H1 (cell line): ENCODE results near the gene PANX2. TPM values are rescaled to one million over a fixed set of nuclear protein-coding genes. Genes with fewer than 3 reads are reported as not detected.
A peak's percentile ranks its signal among the peaks of the same experiment; 100 is the strongest.

ENCODE experiments used
- CTCF ChIA-PET: fragments of 300-600 bp; sonication (Branson Sonifier 250); formaldehyde crosslinking; loops from one replicate; lab custom pipeline; 2021; ENCODE audit not compliant: partially characterized antibody; lab: Charles Lee
- POLR2A ChIA-PET: fragments of 300-600 bp; sonication (Branson Sonifier 250); formaldehyde crosslinking; loops from one replicate; lab custom pipeline; 2021; ENCODE audit warnings: inconsistent platforms; ENCODE audit not compliant: partially characterized antibody; lab: Charles Lee
- DNase-seq, 2 experiments: peaks; one replicate each; pipeline versions ENCODE4 v3.0.0 to v3.0.0-alpha.2; 2010 to 2022; ENCODE audit warnings: low spot score in 2 of 2, low read depth in 1 of 2, mixed read lengths in 1 of 2
- FAIRE-seq: peaks from 2 replicates; lab custom pipeline; 2011; peaks lifted over from hg19 to GRCh38; lab: Jason Lieb, UNC
- H2AFZ ChIP-seq: 2 replicates; pipeline ENCODE4 v1.8.1; 2012; ENCODE audit warnings: low read length, inconsistent platforms
- H2AK5ac ChIP-seq: 2 replicates; pipeline ENCODE4 v1.6.1; 2013; ENCODE audit warnings: low read depth, low read length
- H2BK120ac ChIP-seq: replicated peaks from 2 replicates; pipeline ENCODE3; 2013; ENCODE audit warnings: low read depth, low read length, inconsistent platforms
- H2BK12ac ChIP-seq: 2 replicates; pipeline ENCODE4 v1.6.1; 2013; ENCODE audit warnings: low read depth, low read length
- H2BK15ac ChIP-seq: 2 replicates; pipeline ENCODE4 v1.6.1; 2013; ENCODE audit warnings: low read length
- H2BK20ac ChIP-seq: 2 replicates; pipeline ENCODE4 v1.6.1; 2013; ENCODE audit warnings: low read length
- H2BK5ac ChIP-seq: 2 replicates; pipeline ENCODE4 v1.6.1; 2013; ENCODE audit warnings: low read depth, low read length
- H3K14ac ChIP-seq: 2 replicates; pipeline ENCODE4 v1.6.1; 2013; ENCODE audit warnings: inconsistent platforms; ENCODE audit not compliant: insufficient read length
- H3K18ac ChIP-seq: 2 replicates; pipeline ENCODE4 v1.6.1; 2013; ENCODE audit warnings: low read length; ENCODE audit errors: extremely low read depth
- H3K23ac ChIP-seq: 2 replicates; pipeline ENCODE4 v1.6.1; 2013; ENCODE audit warnings: inconsistent platforms; ENCODE audit not compliant: insufficient read length
- H3K23me2 ChIP-seq: 2 replicates; pipeline ENCODE4 v1.6.1; 2013; ENCODE audit warnings: low read depth, low read length
- H3K27ac ChIP-seq: 2 replicates; pipeline ENCODE4 v1.6.1; 2011; ENCODE audit warnings: low read depth, low read length, inconsistent platforms
- H3K27me3 ChIP-seq, 4 experiments: replicated peaks in 1 of 4; 1 replicate in 1 of 4; 2 replicates in 3 of 4; pipeline versions ENCODE4 v1.6.1 to v1.8.1; 2011 to 2013; ENCODE audit warnings: low read length in 3 of 4, mild to moderate bottlenecking in 3 of 4, inconsistent platforms in 2 of 4, mixed read lengths in 2 of 4, moderate library complexity in 1 of 4; ENCODE audit not compliant: control insufficient read depth in 3 of 4, insufficient read depth in 3 of 4; ENCODE audit errors: extremely low read depth in 1 of 4
- H3K36me3 ChIP-seq, 4 experiments: 2 replicates each; pipeline versions ENCODE4 v1.6.1 to v1.8.1; 2011 to 2013; ENCODE audit warnings: mild to moderate bottlenecking in 4 of 4, low read length in 3 of 4, moderate library complexity in 2 of 4, control low read depth in 1 of 4, inconsistent platforms in 1 of 4; ENCODE audit not compliant: insufficient read depth in 4 of 4, control insufficient read depth in 2 of 4
- H3K4ac ChIP-seq: replicated peaks from 2 replicates; pipeline ENCODE3; 2013; ENCODE audit warnings: low read length, low read depth, mixed read lengths, inconsistent platforms; ENCODE audit not compliant: insufficient read length
- H3K4me1 ChIP-seq, 4 experiments: replicated peaks in 1 of 4; 1 replicate in 1 of 4; 2 replicates in 3 of 4; pipeline versions ENCODE4 v1.6.1 to v1.8.1; 2011 to 2013; ENCODE audit warnings: low read length in 3 of 4, inconsistent platforms in 2 of 4, mixed read lengths in 1 of 4; ENCODE audit not compliant: insufficient read depth in 4 of 4, control insufficient read depth in 3 of 4
- H3K4me2 ChIP-seq, 2 experiments: 2 replicates each; pipeline versions ENCODE4 v1.6.1 to v1.8.1; 2011 to 2013; ENCODE audit warnings: low read depth in 2 of 2, low read length in 2 of 2, control low read depth in 1 of 2, inconsistent platforms in 1 of 2, mild to moderate bottlenecking in 1 of 2; ENCODE audit not compliant: insufficient read depth in 1 of 2
- H3K4me3 ChIP-seq, 4 experiments: fragments of 200-600, 300-600 bp in 1 of 4; sonication (generic), shearing (Covaris generic), sonication (Bioruptor Twin) in 1 of 4; 2 replicates each; pipeline versions ENCODE4 v1.5.1 to v1.8.1; 2011 to 2016; ENCODE audit warnings: low read length in 4 of 4, low read depth in 3 of 4, control low read depth in 2 of 4, inconsistent platforms in 2 of 4, mild to moderate bottlenecking in 2 of 4, mixed read lengths in 1 of 4, moderate library complexity in 1 of 4; ENCODE audit not compliant: insufficient read depth in 2 of 4; ENCODE audit errors: extremely low read depth in 1 of 4
- H3K56ac ChIP-seq: replicated peaks from 2 replicates; pipeline ENCODE3; 2013; ENCODE audit warnings: low read depth, mild to moderate bottlenecking, mixed read lengths, low read length, inconsistent platforms; ENCODE audit not compliant: insufficient read length
- H3K79me1 ChIP-seq: 2 replicates; pipeline ENCODE4 v1.6.1; 2013; ENCODE audit warnings: low read depth, low read length, control low read depth
- H3K79me2 ChIP-seq, 2 experiments: 2 replicates each; pipeline versions ENCODE4 v1.6.1 to v1.8.1; 2012 to 2013; ENCODE audit warnings: low read length in 2 of 2, mild to moderate bottlenecking in 2 of 2, inconsistent platforms in 1 of 2; ENCODE audit not compliant: insufficient read depth in 2 of 2, control insufficient read depth in 1 of 2
- H3K9ac ChIP-seq, 4 experiments: replicated peaks in 1 of 4; 1 replicate in 1 of 4; 2 replicates in 3 of 4; pipeline versions ENCODE4 v1.6.1 to v1.8.1; 2011 to 2013; ENCODE audit warnings: low read depth in 3 of 4, low read length in 3 of 4, control low read depth in 2 of 4, mild to moderate bottlenecking in 2 of 4, moderate library complexity in 2 of 4, inconsistent platforms in 1 of 4; ENCODE audit errors: extremely low read depth in 1 of 4
- H3K9me3 ChIP-seq, 2 experiments: 2 replicates each; pipeline versions ENCODE4 v1.6.1 to v1.8.1; 2012 to 2013; ENCODE audit warnings: mild to moderate bottlenecking in 2 of 2, moderate library complexity in 2 of 2, control low read depth in 1 of 2, inconsistent platforms in 1 of 2, low read depth in 1 of 2, low read length in 1 of 2, mixed read lengths in 1 of 2; ENCODE audit not compliant: insufficient read depth in 2 of 2
- H4K20me1 ChIP-seq, 2 experiments: replicated peaks in 1 of 2; 2 replicates each; pipeline versions ENCODE3 to v1.8.1; 2011 to 2013; ENCODE audit warnings: inconsistent platforms in 2 of 2, low read length in 2 of 2, mild to moderate bottlenecking in 1 of 2; ENCODE audit not compliant: insufficient read depth in 2 of 2, control insufficient read depth in 1 of 2
- H4K5ac ChIP-seq: 2 replicates; pipeline ENCODE4 v1.6.1; 2013; ENCODE audit warnings: low read length, low read depth, mixed read lengths, inconsistent platforms; ENCODE audit not compliant: insufficient read length
- H4K8ac ChIP-seq: 2 replicates; pipeline ENCODE4 v1.8.0; 2013; ENCODE audit warnings: mild to moderate bottlenecking, moderate library complexity, low read length, inconsistent platforms; ENCODE audit not compliant: insufficient read depth; ENCODE audit errors: extremely low read depth
- H4K91ac ChIP-seq: replicated peaks from 2 replicates; pipeline ENCODE3; 2013; ENCODE audit warnings: low read length, mixed read lengths, inconsistent platforms; ENCODE audit not compliant: insufficient read length
- CEBPB ChIP-seq: IDR thresholded peaks from 2 replicates; pipeline ENCODE4 v1.6.1; 2012; ENCODE audit warnings: low read depth, low read length
- JUN ChIP-seq: IDR thresholded peaks from 2 replicates; pipeline ENCODE4 v1.6.1; 2011; ENCODE audit warnings: low read depth, mild to moderate bottlenecking, improper control_type of control experiment, low read length
- KDM5A ChIP-seq: fragments of 200-600 bp; IDR thresholded peaks from 2 replicates; pipeline ENCODE4 v1.7.1; 2012; ENCODE audit warnings: mild to moderate bottlenecking, low read length, inconsistent platforms, mixed read lengths
- RNF2 ChIP-seq: fragments of 200-900, 300-1000 bp; sonication (generic); IDR thresholded peaks from 2 replicates; pipeline ENCODE4 v1.7.1; 2016; ENCODE audit warnings: borderline replicate concordance, low read depth, mild to moderate bottlenecking, antibody characterized with exemption, low read length; ENCODE audit not compliant: poor library complexity, severe bottlenecking; ENCODE audit errors: missing control alignments
- SP2 ChIP-seq: IDR thresholded peaks from 2 replicates; pipeline ENCODE4 v1.6.1; 2012; ENCODE audit warnings: mild to moderate bottlenecking, low read length, inconsistent platforms
- TEAD4 ChIP-seq: IDR thresholded peaks from 2 replicates; pipeline ENCODE4 v1.6.1; 2012; ENCODE audit warnings: low read depth, low read length, inconsistent platforms, mixed read lengths
- WGBS, 2 experiments: shearing (Covaris generic) in 1 of 2; methylation state at CpG; one replicate each; pipeline versions ENCODE4 v1.1.6 to v1.1.7; 2013 to 2015; ENCODE audit warnings: low lambda C conversion rate in 2 of 2, mixed read lengths in 2 of 2, inconsistent platforms in 1 of 2, low coverage in 1 of 2, missing lambda C conversion rate in 1 of 2; ENCODE audit not compliant: insufficient replicate concordance in 2 of 2, insufficient coverage in 1 of 2, insufficient read length in 1 of 2; ENCODE audit errors: extremely low coverage in 1 of 2, missing lambda C conversion rate in 1 of 2; 5-methylcytosine and 5-hydroxymethylcytosine counted together
- polyA plus RNA-seq, 7 experiments: library from polyadenylated mRNA; depleted of rRNA in 3 of 7; stranded (reverse) in 5 of 7; unstranded in 2 of 7; fragments of >200 nt in 5 of 7; fragments of 200-250 nt in 2 of 7; gene quantifications; 1 replicate in 5 of 7; 2 replicates in 1 of 7; 4 replicates in 1 of 7; pipeline versions ENCODE4 v1.2.1 to v1.2.3, GENCODE V29; 2011 to 2013; ENCODE audit warnings: missing spikeins in 2 of 7, mixed read lengths in 2 of 7
- total RNA-seq: library from RNA; stranded (reverse); fragmentation: NEBNext Ultra II Directional; extraction: Animal tissue kit (Norgen Biotek cat#: 25700); gene quantifications from 2 replicates; pipeline ENCODE4 v1.2.1, GENCODE V29; 2021

Gene PANX2
- total and polyA plus RNA-seq, 2 of the 8 experiments (the other 6 are each of a cell fraction or from before 2014, with no cell fraction given) = 3.5 to 5.0 TPM

DNA sequence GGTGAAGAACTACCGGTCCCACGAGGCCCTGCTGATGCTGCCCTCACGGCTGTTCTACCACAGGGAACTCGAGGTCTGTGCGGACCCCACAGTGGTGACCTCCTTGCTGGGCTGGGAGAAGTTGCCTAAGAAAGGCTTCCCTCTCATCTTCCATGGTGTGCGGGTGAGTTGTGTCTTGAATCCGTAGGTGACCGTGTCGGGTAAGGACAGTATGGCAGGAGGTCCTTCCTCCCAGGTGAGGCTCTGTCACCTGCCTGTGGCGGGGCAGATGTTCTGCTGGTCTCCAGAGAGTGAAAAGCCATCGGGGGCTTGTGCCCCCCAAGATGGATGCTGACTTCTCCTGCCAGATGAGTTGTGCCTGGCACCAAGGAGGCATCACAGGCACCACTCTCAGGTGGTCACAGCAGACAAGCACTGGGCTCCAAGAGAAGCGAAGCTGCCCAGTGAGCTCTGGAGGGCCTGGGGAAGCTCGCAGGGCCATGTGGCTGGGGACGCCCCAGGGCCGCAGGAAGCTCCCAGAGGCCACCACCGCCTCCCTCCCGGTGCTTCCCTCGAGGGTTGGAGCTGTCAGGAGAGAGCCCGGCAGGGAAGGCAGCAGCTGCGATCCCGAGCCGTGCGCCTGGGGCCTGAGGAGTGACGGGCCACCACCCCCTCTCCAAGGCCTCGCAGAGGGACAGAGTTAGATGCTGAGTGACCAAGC is 17.3 kb upstream of the PANX2 start:
- Histone ChIP-seq H3K4ac (no peak overlapping the region), H3K27me3 (peaks cover 0 to 8% (median under 1%) of the 10 kb centered on the region in 4 experiments; a peak in 2 of 7 replicates), H3K4me3 (no peak overlapping the region), H3K9ac (no peak overlapping the region), H2AK5ac (no peak overlapping the region), H3K18ac (no peak overlapping the region), H4K91ac (no peak overlapping the region), H4K8ac (0 out of 2 replicates have a peak overlapping the region, but pooled peaks have one; percentile 69), H3K36me3 (no peaks in the 10 kb centered on the region), H2BK20ac (no peak overlapping the region), H3K79me2 (no peaks in the 10 kb centered on the region), H2AFZ (no peak overlapping the region), H2BK15ac (no peak overlapping the region), H3K14ac (no peak overlapping the region), H3K27ac (no peak overlapping the region), H3K4me2 (no peak overlapping the region), H3K4me1 (peaks cover 0 to 4% (median 0%) of the 10 kb centered on the region in 4 experiments; a peak in 2 of 7 replicates), H3K23ac (no peak overlapping the region), H3K9me3 (no peaks in the 10 kb centered on the region), H2BK120ac (no peak overlapping the region), H4K20me1 (peaks cover 0 to 2% of the 10 kb centered on the region in 2 experiments), H3K23me2 (no peaks in the 10 kb centered on the region), H2BK5ac (no peak overlapping the region), H4K5ac (no peak overlapping the region), H3K56ac (no peak overlapping the region), H2BK12ac (no peak overlapping the region), H3K79me1 (no peaks in the 10 kb centered on the region)
- 87% methylated on average over 22 of the region's 25 CpGs; no CpG with 5 or more reads in 1 of the 2 experiments for WGBS, 2 experiments
- no peak for DNase-seq
- ChIA-PET POLR2A (interaction anchor here (1.2 kb wide), 1 partner anchor 14 kb away, joined by 3 read pairs; no protein-coding TSS in a partner anchor), CTCF (interaction anchor here (0.8 to 9.4 kb wide), 9 partner anchors 11 to 103 kb away, joined by 3 to 83 read pairs (median 5); no protein-coding TSS in a partner anchor)
- FAIRE-seq = no peak
- TF ChIP-seq TEAD4 = no peak
- no peak for TF ChIP-seq SP2
- no peak for TF ChIP-seq RNF2
- no peak for TF ChIP-seq JUN
- TF ChIP-seq KDM5A = no peak
- no peak for TF ChIP-seq CEBPB
